ENCODE results near the gene DEXI.

The DEXI gene

DNA sequence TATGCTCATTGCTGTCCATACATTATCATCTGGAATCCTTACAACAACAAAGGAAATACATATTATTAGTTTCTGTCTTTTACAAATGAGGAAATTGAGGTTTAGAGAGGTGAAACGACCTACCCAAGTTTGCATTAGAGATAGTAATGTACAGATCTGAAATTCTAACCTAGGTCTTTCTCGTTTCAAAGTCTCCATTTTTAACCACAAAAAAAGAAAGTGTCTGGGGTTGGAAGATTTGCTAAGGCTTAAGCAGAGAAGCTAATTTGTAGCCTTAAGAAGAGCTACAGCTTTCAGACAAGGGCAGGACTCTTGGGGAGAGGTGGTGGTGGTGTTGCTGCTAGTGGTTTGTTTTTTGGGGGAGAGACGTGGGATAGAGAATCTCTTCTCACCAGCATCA is 46.1 kb downstream of the DEXI start:
- no peak overlapping the region for H3K27ac ChIP-seq
- TF ChIP-seq ZFX (IDR thresholded peaks at IDR 0.05; ENCODE audit: borderline replicate concordance) (no peak), CTCF (IDR thresholded peaks at IDR 0.05) (no peak)

- H3K27ac ChIP-seq, result no peak overlapping the region
These were observed 47.0 kb downstream of the DEXI start for GRCh38 chr16:10895053-10895946.

DNA sequence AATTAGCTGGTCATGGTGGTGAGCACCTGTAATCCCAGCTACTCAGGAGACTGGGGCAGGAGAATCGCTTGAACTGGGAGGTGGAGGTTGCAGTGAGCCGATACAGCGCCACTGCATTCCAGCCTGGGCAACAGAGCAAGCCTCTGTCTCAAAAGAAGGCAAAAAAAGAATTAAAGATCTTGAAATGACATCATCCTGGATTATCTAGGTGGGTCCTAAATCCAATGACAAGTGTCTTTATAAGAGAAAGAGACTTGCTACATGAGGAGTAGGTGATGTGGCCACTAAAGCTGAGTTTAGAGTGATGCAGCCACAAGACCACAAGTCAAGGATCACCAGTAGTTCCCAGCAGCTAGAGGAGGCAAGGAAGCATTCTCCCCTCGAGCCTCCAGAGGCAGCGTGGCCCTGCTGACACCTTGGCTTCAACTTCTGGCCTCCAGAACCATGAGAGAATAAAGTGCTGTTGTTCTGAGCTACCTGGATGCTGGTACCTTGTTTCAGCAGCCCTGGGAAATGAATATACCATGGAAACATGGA is 49.4 kb downstream of the DEXI start:
- TF ChIP-seq CTCF (IDR thresholded peaks at IDR 0.05), result no peak
- TF ChIP-seq ZFX (IDR thresholded peaks at IDR 0.05; ENCODE audit: borderline replicate concordance), result no peak
- H3K27ac ChIP-seq, result no peak overlapping the region

More at GRCh38 chr16:10895053-10895946, 47.0 kb downstream of the DEXI start:
- TF ChIP-seq ZFX (IDR thresholded peaks at IDR 0.05; ENCODE audit: borderline replicate concordance) (no peak), CTCF (IDR thresholded peaks at IDR 0.05) (no peak)

DNA sequence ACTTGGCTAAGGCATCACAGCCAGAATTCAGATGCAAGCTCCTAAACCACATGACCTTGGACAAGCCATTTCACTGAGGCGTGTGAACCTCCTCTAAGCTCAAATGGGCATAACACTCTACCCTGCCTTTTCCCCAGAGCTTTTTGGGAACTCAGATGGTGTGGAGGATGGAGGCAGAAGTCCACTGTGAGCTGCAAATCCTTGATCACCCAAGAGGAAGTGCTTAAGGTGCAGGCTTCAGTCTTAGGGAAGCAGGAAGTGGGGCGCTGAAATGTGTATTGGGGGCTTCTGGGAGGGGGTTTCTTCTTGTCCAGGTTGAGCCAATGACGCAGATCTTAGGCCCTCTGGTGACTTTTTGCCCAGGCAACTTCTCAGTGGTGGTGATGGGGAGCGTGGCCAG is 52.4 kb downstream of the DEXI start:
- TF ChIP-seq ZFX (IDR thresholded peaks at IDR 0.05; ENCODE audit: borderline replicate concordance), result no peak
- no peak for TF ChIP-seq CTCF (IDR thresholded peaks at IDR 0.05)
- no peak overlapping the region for H3K27ac ChIP-seq

GRCh38 chr16:10888320-10888937 is 53.8 kb downstream of the DEXI start:
- no peak for TF ChIP-seq CTCF (IDR thresholded peaks at IDR 0.05)
- no peak for TF ChIP-seq ZFX (IDR thresholded peaks at IDR 0.05; ENCODE audit: borderline replicate concordance)
- H3K27ac ChIP-seq, result no peak overlapping the region

- no peak overlapping the region for H3K27ac ChIP-seq
- TF ChIP-seq CTCF (IDR thresholded peaks at IDR 0.05) (no peak), ZFX (IDR thresholded peaks at IDR 0.05; ENCODE audit: borderline replicate concordance) (no peak)
These were observed 57.0 kb downstream of the DEXI start for GRCh38 chr16:10885246-10885645.

DNA sequence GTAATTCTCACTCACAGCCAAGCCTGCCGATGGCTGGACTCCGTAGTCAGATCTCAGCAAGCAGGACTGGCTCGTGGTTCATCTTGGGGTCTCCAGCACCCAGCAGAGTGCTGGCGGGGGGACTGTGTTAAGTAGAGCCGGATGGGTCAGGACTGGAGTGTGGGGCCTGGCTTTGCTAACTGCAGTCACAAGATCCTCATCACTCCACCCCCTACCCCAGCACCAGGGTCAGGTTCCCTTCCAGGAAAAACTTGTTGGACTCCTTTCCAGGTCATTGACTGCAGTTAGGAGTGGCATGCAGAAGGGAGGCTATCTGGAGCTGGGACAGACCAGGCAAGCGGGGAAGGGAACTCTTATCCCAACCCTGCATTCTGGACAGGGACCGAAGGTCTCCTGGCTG is 59.3 kb downstream of the DEXI start:
- no peak for TF ChIP-seq ZFX (IDR thresholded peaks at IDR 0.05; ENCODE audit: borderline replicate concordance)
- no peak for TF ChIP-seq CTCF (IDR thresholded peaks at IDR 0.05)
- no peak overlapping the region for H3K27ac ChIP-seq

Measured in 22Rv1 (cell line).